Erythroblast (primary cell): Measurements from ENCODE around the gene RGPD4.

Experiments used
- GATA1 ChIP-seq: IDR thresholded peaks from 2 replicates; pipeline ENCODE4 v1.6.1; 2011; ENCODE audit warnings: low read depth, mild to moderate bottlenecking, control low read depth, low read length, moderate library complexity
- POLR2A ChIP-seq: IDR thresholded peaks from 2 replicates; pipeline ENCODE4 v1.6.1; 2011; ENCODE audit warnings: mild to moderate bottlenecking, low read length

GRCh38 chr2:107825206-107825563 is 1.5 kb upstream of the RGPD4 start:
- no peak for TF ChIP-seq POLR2A
- TF ChIP-seq GATA1: no peak
